Breast epithelium (tissue), 4 donors: ENCODE measurements around the gene UBXN6. TPM values are rescaled to one million over a fixed set of nuclear protein-coding genes. Genes with fewer than 3 reads are reported as not detected.

Source experiments
- DNase-seq, 2 donors: peaks; one replicate each; pipeline ENCODE4 v3.0.0-alpha.2; 2019; ENCODE audit warnings: low spot score in 2 of 2
- H3K27ac ChIP-seq, 2 donors: fragments of 200-600 bp; sonication (generic) in 1 of 2; one replicate each; pipeline ENCODE4 v1.5.1; 2016 to 2019; ENCODE audit warnings: mild to moderate bottlenecking in 1 of 2
- H3K27me3 ChIP-seq, 2 donors: fragments of 200-600 bp; sonication (generic) in 1 of 2; one replicate each; pipeline versions ENCODE4 v1.5.1 to v1.6.0; 2017 to 2019; ENCODE audit warnings: control low read depth in 1 of 2, mild to moderate bottlenecking in 1 of 2
- H3K36me3 ChIP-seq: fragments of 200-600 bp; one replicate; pipeline ENCODE4 v1.5.1; 2019
- H3K4me1 ChIP-seq, 2 donors: fragments of 200-600 bp; sonication (generic); one replicate each; pipeline ENCODE4 v1.5.1; 2016 to 2019; ENCODE audit warnings: control low read depth in 1 of 2
- H3K4me3 ChIP-seq, 3 donors: fragments of 200-600 bp; sonication (generic); 1 replicate in 2 of 3; 2 replicates in 1 of 3; pipeline ENCODE4 v1.5.1; 2016 to 2019; ENCODE audit warnings: mild to moderate bottlenecking in 3 of 3, moderate library complexity in 2 of 3
- H3K9me3 ChIP-seq, 2 donors: fragments of 200-600 bp; sonication (generic) in 1 of 2; one replicate each; pipeline ENCODE4 v1.5.1; 2016 to 2019; ENCODE audit warnings: control low read depth in 1 of 2
- POLR2A ChIP-seq: fragments of 450-650 bp; IDR thresholded peaks from one replicate; pipeline ENCODE4 v1.6.1; 2016; ENCODE audit warnings: antibody characterized with exemption, mild to moderate bottlenecking, moderate library complexity
- POLR2AphosphoS5 ChIP-seq, 3 donors: sonication (generic); formaldehyde crosslinking; IDR thresholded peaks; one replicate each; pipeline ENCODE4 v1.6.1; 2017; ENCODE audit warnings: antibody characterized with exemption in 3 of 3
- intact Hi-C: fragments of 100-400 bp; cut with DNase I; formaldehyde crosslinking; loops from one replicate; pipeline ENCODE4 v1.15.1; 2023; ENCODE audit warnings: low total_unique reads
- total RNA-seq, 3 donors: library from RNA; depleted of rRNA; stranded (reverse); fragments of >200 nt; gene quantifications; one replicate each; pipeline ENCODE4 v1.1.0, GENCODE V29; 2016
- TF ChIP-seq, protein P1 (sequence below), 3 donors: fragments of 450-650 bp; IDR thresholded peaks; one replicate each; pipeline ENCODE4 v1.5.1; 2016 to 2017; ENCODE audit warnings: antibody characterized with exemption in 3 of 3, mild to moderate bottlenecking in 3 of 3, moderate library complexity in 3 of 3

The UBXN6 gene
- total RNA-seq, 3 donors from 2014 or later, result 72.9 to 139 (median 91.1) TPM

DNA sequence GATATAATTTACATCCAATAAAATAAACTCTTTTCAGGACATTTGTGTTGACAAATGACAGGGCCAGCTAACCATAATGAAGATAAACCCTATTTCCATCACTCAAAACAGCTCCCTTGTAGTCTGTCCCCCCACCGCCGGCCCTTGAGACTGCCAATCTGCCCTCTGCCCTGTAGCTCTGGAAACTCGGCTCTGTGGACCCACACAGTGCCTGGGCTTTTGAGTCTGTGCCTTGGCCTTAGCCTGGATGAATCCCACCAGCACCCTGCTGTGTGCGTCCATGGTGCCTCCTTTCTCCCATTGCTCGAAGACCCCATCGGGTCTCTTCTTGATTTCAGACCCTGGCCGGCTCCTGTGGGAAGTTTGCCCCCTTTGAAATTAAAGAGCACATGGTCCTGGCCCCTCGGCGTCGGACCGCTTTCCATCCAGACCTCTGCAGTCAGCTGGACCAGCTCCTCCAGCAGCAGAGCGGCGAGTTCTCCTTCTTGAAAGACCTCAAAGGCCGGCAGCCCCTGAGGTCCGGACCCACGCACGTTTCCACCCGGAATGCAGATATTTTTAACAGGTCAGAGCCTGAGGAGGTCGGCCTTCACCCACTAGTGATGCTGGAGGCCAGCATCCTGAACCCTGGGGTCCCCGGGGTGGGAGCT lies 29.1 kb downstream of the UBXN6 start:
- H3K4me3 ChIP-seq, result no peak overlapping the region
- no peak overlapping the region for H3K27ac ChIP-seq
- DNase-seq, result no peak
- H3K9me3 ChIP-seq, result no peaks in the 10 kb centered on the region
- intact Hi-C loops, result no loop called here
- no peaks in the 10 kb centered on the region for H3K27me3 ChIP-seq
- H3K4me1 ChIP-seq, result no peaks in the 10 kb centered on the region
- TF ChIP-seq, protein P1, sequence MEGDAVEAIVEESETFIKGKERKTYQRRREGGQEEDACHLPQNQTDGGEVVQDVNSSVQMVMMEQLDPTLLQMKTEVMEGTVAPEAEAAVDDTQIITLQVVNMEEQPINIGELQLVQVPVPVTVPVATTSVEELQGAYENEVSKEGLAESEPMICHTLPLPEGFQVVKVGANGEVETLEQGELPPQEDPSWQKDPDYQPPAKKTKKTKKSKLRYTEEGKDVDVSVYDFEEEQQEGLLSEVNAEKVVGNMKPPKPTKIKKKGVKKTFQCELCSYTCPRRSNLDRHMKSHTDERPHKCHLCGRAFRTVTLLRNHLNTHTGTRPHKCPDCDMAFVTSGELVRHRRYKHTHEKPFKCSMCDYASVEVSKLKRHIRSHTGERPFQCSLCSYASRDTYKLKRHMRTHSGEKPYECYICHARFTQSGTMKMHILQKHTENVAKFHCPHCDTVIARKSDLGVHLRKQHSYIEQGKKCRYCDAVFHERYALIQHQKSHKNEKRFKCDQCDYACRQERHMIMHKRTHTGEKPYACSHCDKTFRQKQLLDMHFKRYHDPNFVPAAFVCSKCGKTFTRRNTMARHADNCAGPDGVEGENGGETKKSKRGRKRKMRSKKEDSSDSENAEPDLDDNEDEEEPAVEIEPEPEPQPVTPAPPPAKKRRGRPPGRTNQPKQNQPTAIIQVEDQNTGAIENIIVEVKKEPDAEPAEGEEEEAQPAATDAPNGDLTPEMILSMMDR (IDR thresholded peaks at IDR 0.05), result no peak
- no peak for TF ChIP-seq POLR2A
- no peaks in the 10 kb centered on the region for H3K36me3 ChIP-seq

GRCh38 chr19:4425537-4425936 lies 32.1 kb downstream of the UBXN6 start:
- Histone ChIP-seq H3K36me3 (no peaks in the 10 kb centered on the region), H3K27me3 (no peaks in the 10 kb centered on the region), H3K27ac (no peak overlapping the region), H3K4me3 (no peak overlapping the region), H3K4me1 (no peaks in the 10 kb centered on the region), H3K9me3 (no peaks in the 10 kb centered on the region)
- intact Hi-C loops, result no loop called here
- TF ChIP-seq POLR2A (no peak), POLR2AphosphoS5 (IDR thresholded peaks at IDR 0.05) (no peak)
- TF ChIP-seq, protein P1 (IDR thresholded peaks at IDR 0.05), result no peak
- DNase-seq, result no peak

GRCh38 chr19:4423416-4424126 lies 34.0 kb downstream of the UBXN6 start:
- H3K4me3 ChIP-seq, result no peak overlapping the region
- no peaks in the 10 kb centered on the region for H3K9me3 ChIP-seq
- H3K36me3 ChIP-seq, result no peaks in the 10 kb centered on the region
- TF ChIP-seq POLR2AphosphoS5 (IDR thresholded peaks at IDR 0.05) (no peak), POLR2A (no peak)
- TF ChIP-seq, protein P1 (IDR thresholded peaks at IDR 0.05), result no peak
- intact Hi-C loops, result no loop called here
- H3K27me3 ChIP-seq, result no peaks in the 10 kb centered on the region
- H3K4me1 ChIP-seq, result no peaks in the 10 kb centered on the region
- no peak for DNase-seq
- H3K27ac ChIP-seq, result no peak overlapping the region

- Histone ChIP-seq H3K4me1 (no peaks in the 10 kb centered on the region), H3K4me3 (no peak overlapping the region), H3K27me3 (no peaks in the 10 kb centered on the region), H3K9me3 (no peaks in the 10 kb centered on the region), H3K27ac (no peak overlapping the region), H3K36me3 (no peaks in the 10 kb centered on the region)
- intact Hi-C loops, result no loop called here
- TF ChIP-seq, protein P1 (IDR thresholded peaks at IDR 0.05), result no peak
- TF ChIP-seq POLR2A (no peak), POLR2AphosphoS5 (IDR thresholded peaks at IDR 0.05) (no peak)
- DNase-seq, result no peak
Observed at GRCh38 chr19:4416268-4416667, 41.3 kb downstream of the UBXN6 start.

DNA sequence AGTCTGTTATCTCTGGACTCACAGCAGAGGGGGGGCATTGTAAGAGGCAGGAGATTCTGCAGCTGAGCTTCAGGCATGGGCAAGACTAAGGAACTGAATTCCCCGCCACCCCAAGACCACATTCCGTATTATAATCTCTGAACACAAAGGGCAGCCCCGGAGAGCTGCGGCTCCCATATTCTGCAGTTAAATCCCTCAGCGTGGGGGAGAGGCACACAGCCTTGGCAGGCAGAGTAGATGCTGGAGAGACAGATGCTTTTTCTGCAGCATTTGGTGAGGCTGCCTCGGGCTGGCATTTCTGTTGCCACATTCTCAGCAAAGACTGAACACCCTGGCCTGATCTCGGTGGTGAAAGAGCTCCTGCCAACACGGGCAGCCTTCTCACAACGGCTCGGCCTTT lies 42.2 kb downstream of the UBXN6 start:
- Histone ChIP-seq H3K9me3 (no peaks in the 10 kb centered on the region), H3K27ac (no peak overlapping the region), H3K4me1 (no peaks in the 10 kb centered on the region), H3K27me3 (no peaks in the 10 kb centered on the region), H3K4me3 (no peak overlapping the region), H3K36me3 (no peaks in the 10 kb centered on the region)
- intact Hi-C loops, result no loop called here
- no peak for TF ChIP-seq POLR2AphosphoS5 (IDR thresholded peaks at IDR 0.05)
- no peak for TF ChIP-seq POLR2A
- TF ChIP-seq, protein P1 (IDR thresholded peaks at IDR 0.05), result no peak
- DNase-seq, result no peak
